ENCODE measurements around the gene KCNH1.
A peak's percentile ranks its signal among the peaks of the same experiment; 100 is the strongest.

- TF ChIP-seq CTCF (IDR thresholded peaks at IDR 0.05; ENCODE audit: poor library complexity, severe bottlenecking) (no peak), SMC3 (conservative IDR thresholded peaks at IDR 0.05; ENCODE audit: poor library complexity) (no peak), TAF1 (IDR thresholded peaks at IDR 0.05; ENCODE audit: low read depth) (no peak), RAD21 (conservative IDR thresholded peaks at IDR 0.05) (no peak), MXI1 (conservative IDR thresholded peaks at IDR 0.05; ENCODE audit: poor library complexity, severe bottlenecking) (no peak), EZH2 (IDR thresholded peaks at IDR 0.05; ENCODE audit: borderline replicate concordance, insufficient read depth, low read length, poor library complexity, severe bottlenecking) (no peak), POLR2AphosphoS5 (IDR thresholded peaks at IDR 0.05) (peak; percentile 2)
Observed at GRCh38 chr1:211132721-211133392, 1.1 kb downstream of the KCNH1 start.

Measured in neural cell (in vitro differentiated cells).